HG03045 (cell line): ENCODE measurements around the gene PDE1A.

Source experiments
- ATAC-seq: cut with Tn5 transposase; IDR thresholded peaks from one replicate; pipeline ENCODE4 v1.9.1; 2021; ENCODE audit warnings: mild to moderate bottlenecking, moderate library complexity; ENCODE audit not compliant: unreplicated experiment

PDE1A gene

GRCh38 chr2:182426918-182427240 is at the start of gene PDE1A:
Gene PDE1A, minus strand, starts transcription at chr2:182427036.
- no peak for ATAC-seq

GRCh38 chr2:182473635-182474034 is 46.8 kb upstream of the PDE1A start:
- ATAC-seq = no peak

GRCh38 chr2:182463760-182464159 is 36.9 kb upstream of the PDE1A start:
- no peak for ATAC-seq

GRCh38 chr2:182456784-182457183 is 29.9 kb upstream of the PDE1A start:
- ATAC-seq = no peak

- no peak for ATAC-seq
These were observed 25.7 kb upstream of the PDE1A start for GRCh38 chr2:182452456-182452990.

- no peak for ATAC-seq
These were observed 21.5 kb upstream of the PDE1A start for GRCh38 chr2:182448371-182448770.

- ATAC-seq = no peak
These were observed 21.0 kb upstream of the PDE1A start for GRCh38 chr2:182447863-182448262.

GRCh38 chr2:182447163-182447562 is 20.3 kb upstream of the PDE1A start:
- no peak for ATAC-seq

GRCh38 chr2:182446087-182446486 is 19.3 kb upstream of the PDE1A start:
- no peak for ATAC-seq

- ATAC-seq = no peak
These were observed 18.6 kb upstream of the PDE1A start for GRCh38 chr2:182445391-182445965.

GRCh38 chr2:182444806-182445205 is 18.0 kb upstream of the PDE1A start:
- no peak for ATAC-seq

- ATAC-seq = no peak
These were observed 17.3 kb upstream of the PDE1A start for GRCh38 chr2:182444170-182444569.

GRCh38 chr2:182436252-182436651 is 9.4 kb upstream of the PDE1A start:
- no peak for ATAC-seq

GRCh38 chr2:182435754-182436153 is 8.9 kb upstream of the PDE1A start:
- no peak for ATAC-seq

- ATAC-seq = no peak
These were observed 5.2 kb upstream of the PDE1A start for GRCh38 chr2:182432051-182432450.

- ATAC-seq = no peak
These were observed 1.6 kb upstream of the PDE1A start for GRCh38 chr2:182428476-182428875.

- ATAC-seq = no peak
These were observed 536 bp downstream of the PDE1A start for GRCh38 chr2:182426082-182426917.

- no peak for ATAC-seq
These were observed 4.0 kb downstream of the PDE1A start for GRCh38 chr2:182422864-182423263.

- no peak for ATAC-seq
These were observed 6.2 kb downstream of the PDE1A start for GRCh38 chr2:182420669-182421068.

- no peak for ATAC-seq
These were observed 10.0 kb downstream of the PDE1A start for GRCh38 chr2:182416861-182417260.

GRCh38 chr2:182416191-182416590 is 10.6 kb downstream of the PDE1A start:
- no peak for ATAC-seq

- ATAC-seq = no peak
These were observed 11.1 kb downstream of the PDE1A start for GRCh38 chr2:182415771-182416170.
